Subcutaneous abdominal adipose tissue (tissue), 5 donors: ENCODE results near the gene CAPS.
"Not testable (repeated sequence)": the region's sequence is repeated elsewhere in the genome, so short reads cannot be mapped to it uniquely, and the experiment has no call there.

Experiments
- H3K27ac ChIP-seq: one replicate; pipeline ENCODE4 v1.7.0; 2013; ENCODE audit warnings: low read depth, mild to moderate bottlenecking, inconsistent platforms, low read length, moderate library complexity
- H3K27me3 ChIP-seq, 5 donors: one replicate each; pipeline ENCODE4 v1.7.0; 2013; ENCODE audit warnings: low read length in 5 of 5, inconsistent platforms in 1 of 5; ENCODE audit not compliant: control insufficient read depth in 5 of 5, insufficient read depth in 4 of 5
- H3K36me3 ChIP-seq, 5 donors: one replicate each; pipeline ENCODE4 v1.7.0; 2013; ENCODE audit warnings: low read length in 5 of 5; ENCODE audit not compliant: control insufficient read depth in 5 of 5, insufficient read depth in 5 of 5
- H3K4me1 ChIP-seq, 5 donors: one replicate each; pipeline ENCODE4 v1.7.0; 2013; ENCODE audit warnings: low read length in 5 of 5, mild to moderate bottlenecking in 3 of 5, moderate library complexity in 1 of 5; ENCODE audit not compliant: control insufficient read depth in 5 of 5, insufficient read depth in 5 of 5
- H3K4me3 ChIP-seq, 5 donors: one replicate each; pipeline ENCODE4 v1.7.0; 2013; ENCODE audit warnings: low read length in 5 of 5, low read depth in 1 of 5
- H3K9ac ChIP-seq, 5 donors: one replicate each; pipeline ENCODE4 v1.7.0; 2013; ENCODE audit warnings: low read length in 5 of 5, mild to moderate bottlenecking in 4 of 5, moderate library complexity in 3 of 5
- H3K9me3 ChIP-seq, 5 donors: one replicate each; pipeline ENCODE4 v1.7.0; 2013; ENCODE audit warnings: low read length in 5 of 5; ENCODE audit not compliant: control insufficient read depth in 5 of 5
- donor health status: healthy.
- donor health status: healthy.
- donor health status: healthy.
- donor health status: healthy.
- donor health status: healthy.

The CAPS gene

DNA sequence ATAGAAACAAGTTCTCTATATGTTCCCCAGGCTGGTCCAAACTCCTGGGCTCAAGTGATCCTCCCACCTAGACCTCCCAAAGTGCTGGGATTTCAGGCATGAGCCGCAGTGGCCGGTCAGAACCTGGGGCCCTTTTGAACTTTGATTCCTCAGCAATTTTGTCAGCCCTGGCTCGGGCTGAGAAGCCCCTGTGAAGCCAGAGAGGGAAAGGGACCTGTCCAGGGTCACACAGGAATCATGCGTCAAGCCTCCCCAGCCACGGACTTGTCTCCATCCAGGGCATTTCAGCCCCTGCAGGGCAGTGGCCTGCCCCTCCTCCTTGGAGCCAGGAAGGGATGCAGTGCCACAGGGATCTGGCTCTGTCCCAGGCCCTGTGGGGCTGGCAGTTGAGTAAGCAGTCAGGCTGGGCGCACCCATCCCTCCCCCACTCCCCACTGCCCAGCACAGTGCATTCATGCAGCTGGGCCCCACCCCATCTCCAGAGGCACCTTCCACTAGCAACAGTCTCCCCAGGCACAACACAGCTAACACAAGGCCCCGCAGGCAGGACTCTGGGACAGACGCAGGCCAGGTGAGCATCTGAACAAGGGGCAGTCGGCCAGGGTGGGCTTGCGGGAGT, at the start of gene CAPS:
CAPS (plus strand) TSS at position 516 of the 619 bp plus-strand sequence. CDS start 153 bp downstream, outside the sequence.
- peaks cover 0 to 60% (median 41%) of the 10 kb centered on the region in 5 donors for H3K36me3 ChIP-seq
- no peak within 1 kb of the TSS for H3K27ac ChIP-seq
- H3K9me3 ChIP-seq = no peaks in the 10 kb centered on the region
- H3K9ac ChIP-seq = no peak within 1 kb of the TSS
- H3K27me3 ChIP-seq = no peaks in the 10 kb centered on the region
- H3K4me3 ChIP-seq = no peak within 1 kb of the TSS
- H3K4me1 ChIP-seq = peaks cover 0 to 25% (median 21%) of the 10 kb centered on the region in 5 donors

DNA sequence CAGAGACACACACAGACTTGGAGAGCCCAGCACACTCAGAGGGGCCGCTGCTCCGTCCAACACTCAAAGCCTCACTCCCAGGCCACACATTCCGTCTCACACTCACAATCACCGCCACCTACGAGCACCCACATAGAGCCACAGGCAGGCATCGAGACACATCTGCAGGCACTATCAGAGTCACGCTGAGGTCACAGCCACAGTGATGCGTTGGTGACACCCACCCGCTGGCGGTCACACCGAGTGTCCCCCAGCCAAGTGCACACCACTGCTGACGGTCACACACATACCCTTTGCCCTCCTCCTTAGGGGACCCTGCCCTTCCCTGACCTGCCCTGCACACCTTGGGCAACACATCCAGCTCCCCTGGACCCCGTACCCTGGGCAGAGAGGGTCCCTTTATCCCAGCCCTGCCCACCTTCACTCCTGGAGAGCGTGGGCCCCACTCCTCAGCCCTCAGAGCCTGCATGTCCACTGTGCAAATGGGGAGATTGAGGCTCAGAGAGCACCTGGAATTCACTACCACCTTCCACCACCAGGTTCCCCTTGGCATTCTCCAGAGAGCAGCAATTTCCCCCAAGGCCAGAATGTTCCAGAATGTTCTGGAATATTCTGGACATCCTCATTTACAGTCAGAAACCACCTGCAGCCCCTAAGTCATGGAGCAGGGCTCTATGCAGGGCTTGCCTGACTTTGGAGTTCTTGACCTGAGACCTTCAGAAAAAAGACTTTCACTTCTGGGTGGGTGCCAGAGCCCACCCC, 49.1 kb upstream of the CAPS start:
- no peaks in the 10 kb centered on the region for H3K4me1 ChIP-seq
- H3K27me3 ChIP-seq = peaks cover 5 to 10% (median 6%) of the 10 kb centered on the region in 5 donors
- H3K36me3 ChIP-seq = no peaks in the 10 kb centered on the region
- no peak overlapping the region for H3K4me3 ChIP-seq
- H3K27ac ChIP-seq = no peak overlapping the region
- no peak overlapping the region for H3K9ac ChIP-seq
- H3K9me3 ChIP-seq = no peaks in the 10 kb centered on the region

DNA sequence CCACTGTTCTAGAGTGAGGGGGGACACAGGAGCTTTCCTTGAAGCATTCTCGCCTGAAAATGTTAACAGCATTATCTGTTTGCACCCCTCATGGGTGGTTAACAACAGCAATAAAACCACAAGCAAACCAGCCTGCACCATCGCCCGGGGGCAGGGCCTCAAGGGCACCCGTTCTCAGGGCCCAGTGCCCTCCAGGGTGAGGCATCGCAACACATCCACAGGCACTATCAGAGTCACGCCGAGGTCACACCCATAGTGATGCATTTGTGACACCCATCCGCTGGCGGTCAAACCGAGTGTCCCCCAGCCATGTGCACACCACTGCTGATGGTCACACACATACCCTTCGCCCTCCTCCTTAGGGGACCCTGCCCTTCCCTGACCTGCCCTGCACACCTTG, 48.3 kb upstream of the CAPS start:
- Histone ChIP-seq H3K9ac (no peak overlapping the region), H3K36me3 (no peaks in the 10 kb centered on the region), H3K4me1 (no peaks in the 10 kb centered on the region), H3K9me3 (no peaks in the 10 kb centered on the region), H3K27ac (no peak overlapping the region), H3K27me3 (peaks cover 5 to 10% (median 6%) of the 10 kb centered on the region in 5 donors), H3K4me3 (no peak overlapping the region)

DNA sequence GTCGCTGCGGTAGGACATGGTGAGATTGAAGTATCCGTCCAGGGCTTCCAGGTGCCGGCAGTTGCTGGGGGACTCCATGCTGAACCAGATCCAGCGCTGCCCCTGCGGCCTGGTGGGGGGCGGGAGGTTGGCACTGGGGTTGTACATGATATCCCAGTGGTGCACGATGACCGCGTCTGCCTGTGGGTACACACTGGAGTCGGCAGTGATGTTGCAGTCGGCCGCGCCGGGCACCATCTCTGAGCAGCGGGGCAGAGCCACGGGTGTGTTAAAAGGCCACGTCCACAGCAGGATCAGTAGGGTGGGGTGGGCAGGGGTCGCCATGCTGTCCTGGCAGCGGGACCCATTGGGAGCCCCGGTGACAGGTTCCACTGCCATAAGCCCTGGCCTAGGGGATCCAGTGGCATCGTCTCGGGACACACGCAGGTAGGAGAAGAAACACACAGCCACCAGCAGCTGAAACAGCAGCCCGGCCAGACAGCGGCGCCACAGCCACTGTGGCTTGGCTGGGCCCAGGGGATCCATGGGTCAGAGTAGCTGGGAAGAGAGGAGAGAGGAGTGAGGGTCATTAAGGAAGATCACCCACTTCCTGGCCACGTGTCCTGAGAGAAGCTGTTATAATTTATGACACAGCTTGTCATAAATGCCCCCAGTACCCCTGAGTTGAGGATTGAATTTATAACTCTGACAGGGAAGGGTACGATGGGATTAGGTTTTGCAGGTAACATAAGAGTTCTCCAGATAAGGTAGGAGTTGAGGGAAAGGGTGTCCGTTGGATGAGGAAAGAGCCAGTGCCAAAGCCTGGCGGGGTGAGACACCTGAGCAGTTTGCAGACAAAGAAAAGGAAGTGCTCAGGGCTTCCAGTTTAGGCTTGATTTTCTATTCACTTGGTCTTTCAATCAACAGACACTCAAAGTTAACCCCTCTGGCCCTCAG, 46.6 kb upstream of the CAPS start:
- H3K4me1 ChIP-seq = peaks cover 0 to 3% (median 0%) of the 10 kb centered on the region in 5 donors
- H3K9me3 ChIP-seq = no peaks in the 10 kb centered on the region
- H3K27me3 ChIP-seq = peaks cover 0 to 6% (median 5%) of the 10 kb centered on the region in 5 donors
- H3K36me3 ChIP-seq = no peaks in the 10 kb centered on the region
- H3K4me3 ChIP-seq = no peak overlapping the region
- H3K9ac ChIP-seq = no peak overlapping the region
- no peak overlapping the region for H3K27ac ChIP-seq

DNA sequence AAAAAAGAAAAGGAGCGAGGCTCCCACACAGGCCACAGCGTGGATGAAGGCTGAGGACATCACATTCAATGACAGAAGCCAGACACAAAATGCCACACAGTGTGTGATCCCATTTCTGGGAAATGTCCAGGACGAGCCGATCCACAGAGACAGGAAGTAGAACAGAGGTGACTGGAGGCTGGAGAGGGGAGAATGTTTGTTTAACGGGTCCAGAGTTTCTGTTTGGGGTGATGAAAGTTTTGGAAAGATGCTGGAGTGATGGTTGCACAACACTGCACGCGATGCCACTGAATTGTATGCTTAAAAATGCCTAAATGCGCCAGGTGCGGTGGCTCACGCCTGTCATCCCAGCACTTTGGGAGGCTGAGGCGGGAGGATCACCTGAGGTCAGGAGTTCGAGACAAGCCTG, 43.1 kb upstream of the CAPS start:
- H3K36me3 ChIP-seq = no peaks in the 10 kb centered on the region
- peaks cover 0 to 5% (median 3%) of the 10 kb centered on the region in 5 donors for H3K27me3 ChIP-seq
- H3K4me3 ChIP-seq = no peak overlapping the region
- H3K9ac ChIP-seq = no peak overlapping the region
- H3K27ac ChIP-seq = no peak overlapping the region
- no peaks in the 10 kb centered on the region for H3K9me3 ChIP-seq
- H3K4me1 ChIP-seq = peaks cover 0 to 3% (median 0%) of the 10 kb centered on the region in 5 donors

DNA sequence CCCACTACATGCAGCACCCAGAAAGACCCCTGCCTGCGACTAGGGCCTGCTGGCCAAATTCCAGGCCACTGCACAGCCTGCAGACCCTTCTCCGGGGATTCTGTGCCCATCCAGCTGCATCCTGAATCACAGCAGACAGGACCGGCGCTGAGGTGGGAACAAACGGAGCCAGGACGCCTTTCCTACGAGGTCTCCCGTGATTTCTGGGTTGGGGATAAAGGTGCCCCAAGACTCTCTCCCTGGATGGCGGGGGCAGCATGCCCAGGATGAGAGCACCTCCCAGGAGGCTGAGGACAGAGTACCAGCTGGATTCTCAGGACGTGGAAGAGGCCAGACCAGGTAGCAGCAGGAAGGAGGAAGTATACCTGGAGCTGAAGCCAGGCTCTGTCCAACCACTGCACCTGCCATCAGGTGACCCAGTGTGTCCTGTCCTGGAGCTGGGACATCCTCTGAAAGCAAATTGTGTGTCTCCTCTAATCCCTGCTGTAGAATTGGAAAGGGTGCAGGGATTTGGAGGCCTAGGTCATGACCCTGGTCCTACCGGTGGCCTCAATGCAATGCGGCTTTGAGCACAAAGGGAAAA, 40.3 kb upstream of the CAPS start:
- Histone ChIP-seq H3K4me1 (peaks cover 0 to 3% (median 0%) of the 10 kb centered on the region in 5 donors), H3K4me3 (no peak overlapping the region), H3K27me3 (peaks cover 12 to 18% (median 12%) of the 10 kb centered on the region in 5 donors), H3K9me3 (no peaks in the 10 kb centered on the region), H3K9ac (no peak overlapping the region), H3K36me3 (no peaks in the 10 kb centered on the region), H3K27ac (no peak overlapping the region)

DNA sequence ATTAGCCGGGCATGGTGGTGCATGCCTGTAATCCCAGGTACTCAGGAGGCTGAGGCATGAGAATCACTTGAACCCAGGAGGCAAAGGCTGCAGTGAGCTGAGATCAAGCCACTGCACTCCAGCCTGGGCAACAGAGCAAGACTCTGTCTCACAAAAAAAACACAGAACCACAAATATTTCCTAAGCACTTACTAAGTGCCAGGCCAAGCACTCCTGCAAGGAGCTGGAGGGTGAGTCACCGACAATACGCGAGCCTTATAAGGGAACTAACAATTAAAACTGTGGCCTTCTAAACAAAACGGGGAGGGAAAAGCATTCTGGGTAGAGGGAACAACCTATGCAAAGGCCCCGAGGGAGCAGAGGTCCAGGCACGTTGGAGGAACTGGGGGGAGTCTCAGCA, 39.6 kb upstream of the CAPS start:
- not testable (repeated sequence) for H3K9me3 ChIP-seq, H3K36me3 ChIP-seq, H3K27ac ChIP-seq, H3K4me1 ChIP-seq, H3K9ac ChIP-seq, H3K4me3 ChIP-seq
- peaks cover 15 to 21% (median 19%) of the 10 kb centered on the region in 5 donors for H3K27me3 ChIP-seq

DNA sequence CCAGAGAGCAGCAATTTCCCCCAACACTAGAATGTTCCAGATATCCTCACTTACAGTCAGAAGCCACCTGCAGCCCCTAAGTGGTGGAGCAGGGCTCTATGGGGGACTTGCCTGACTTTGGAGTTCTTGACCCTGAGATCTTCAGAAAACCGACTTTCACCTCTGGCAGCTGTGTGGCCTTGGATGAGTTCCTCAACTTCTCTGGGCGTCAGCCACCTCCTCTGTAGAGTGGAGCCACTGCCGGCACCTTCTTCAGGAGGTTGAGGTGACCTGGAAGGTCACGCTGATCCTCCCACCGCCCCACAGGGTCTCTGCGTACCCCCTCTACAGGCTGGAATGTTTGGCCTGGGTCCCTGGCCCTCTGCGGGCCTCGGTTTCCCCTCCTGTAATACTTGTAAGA, 36.6 kb upstream of the CAPS start:
- no peaks in the 10 kb centered on the region for H3K36me3 ChIP-seq
- H3K27me3 ChIP-seq = peaks cover 18 to 33% (median 28%) of the 10 kb centered on the region in 5 donors
- no peak overlapping the region for H3K27ac ChIP-seq
- no peaks in the 10 kb centered on the region for H3K9me3 ChIP-seq
- H3K9ac ChIP-seq = peak overlapping the region in 1 of 5 donors; percentile 2
- H3K4me1 ChIP-seq = peaks cover 0 to 5% (median 4%) of the 10 kb centered on the region in 5 donors
- H3K4me3 ChIP-seq = no peak overlapping the region

DNA sequence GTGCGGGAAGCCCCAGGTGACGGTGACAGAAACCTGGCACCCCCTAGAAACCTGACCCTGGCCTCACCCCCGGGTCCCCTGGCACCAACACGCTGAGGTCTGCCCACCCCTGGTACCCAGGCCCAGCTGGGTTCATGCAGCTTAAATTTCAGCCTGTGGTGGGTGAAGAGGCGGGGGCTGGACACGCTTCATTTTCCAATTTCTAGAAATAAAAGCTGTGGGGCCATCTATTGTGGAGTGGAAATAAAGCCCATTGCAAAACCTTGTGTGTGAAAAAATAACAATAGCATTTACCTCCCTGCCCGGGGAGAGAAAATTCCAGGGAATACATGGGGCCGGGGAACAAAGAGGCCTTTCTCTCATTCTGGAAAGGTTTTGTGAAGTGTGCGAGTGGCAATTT, 36.2 kb upstream of the CAPS start:
- no peak overlapping the region for H3K4me3 ChIP-seq
- no peaks in the 10 kb centered on the region for H3K9me3 ChIP-seq
- no peaks in the 10 kb centered on the region for H3K36me3 ChIP-seq
- H3K9ac ChIP-seq = no peak overlapping the region
- peaks cover 18 to 33% (median 28%) of the 10 kb centered on the region in 5 donors for H3K27me3 ChIP-seq
- H3K4me1 ChIP-seq = peaks cover 0 to 5% (median 4%) of the 10 kb centered on the region in 5 donors
- no peak overlapping the region for H3K27ac ChIP-seq
